G401 (cell line): Measurements from ENCODE around the gene ARAP1. TPM values are rescaled to one million over a fixed set of nuclear protein-coding genes. Genes with fewer than 3 reads are reported as not detected.

Experiments
- DNase-seq: peaks from one replicate; pipeline ENCODE4 v3.0.0-alpha.2; 2015; ENCODE audit warnings: low spot score
- in situ Hi-C: cut with HindIII; loops from 2 replicates; pipeline ENCODE4 v1.10.0; 2016; ENCODE audit warnings: low sequenced_read_pairs, mixed read lengths
- total RNA-seq: library from RNA; depleted of rRNA; stranded (reverse); fragments of >200 nt; shearing (Covaris generic); gene quantifications from 2 replicates; pipeline ENCODE4 v1.2.3, GENCODE V29; 2014

ARAP1 gene
- total RNA-seq, 1 experiment from 2014 or later = 89.9 TPM

DNA sequence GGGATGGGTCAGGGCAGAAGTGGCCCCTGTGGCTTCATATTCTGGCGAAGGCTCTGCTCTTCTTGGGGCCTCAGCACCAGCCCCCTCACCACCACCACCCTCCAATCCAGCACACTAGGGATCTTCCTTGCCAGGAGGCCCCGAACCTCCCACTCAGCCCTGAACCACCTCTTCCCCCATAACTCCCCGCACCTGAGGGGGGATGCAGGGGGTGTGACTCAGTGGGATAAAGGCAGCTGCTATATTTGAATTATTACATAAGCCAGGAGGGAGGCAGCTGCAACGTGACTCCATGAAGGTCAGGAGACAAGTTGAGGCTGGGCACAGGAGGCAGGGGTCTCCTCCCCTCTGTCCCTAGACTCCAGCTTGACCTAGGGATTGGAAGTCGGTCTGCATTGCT, 72.3 kb downstream of the ARAP1 start:
- no peak for DNase-seq
- in situ Hi-C loops = no loop called here

DNA sequence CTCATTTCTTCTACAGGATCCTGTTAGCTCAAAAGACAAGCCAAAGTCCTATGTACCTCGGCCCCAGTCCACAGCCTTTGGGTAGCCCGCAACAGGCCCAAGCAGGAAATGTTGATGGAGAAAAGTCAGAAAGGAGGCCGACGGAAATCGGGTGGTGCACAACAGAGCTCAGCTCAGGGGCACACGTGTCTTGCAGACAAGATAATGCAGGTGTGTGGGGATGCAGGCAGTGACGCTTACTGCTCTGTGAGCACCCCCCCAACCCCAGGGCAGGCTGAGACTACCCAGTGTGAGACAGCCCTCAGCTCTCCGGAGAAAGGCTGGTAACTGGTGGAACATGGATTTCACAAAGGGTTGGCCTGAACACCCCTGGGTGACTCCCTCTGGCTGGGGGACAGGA, 73.7 kb downstream of the ARAP1 start:
- no peak for DNase-seq
- in situ Hi-C loops = no loop called here

DNA sequence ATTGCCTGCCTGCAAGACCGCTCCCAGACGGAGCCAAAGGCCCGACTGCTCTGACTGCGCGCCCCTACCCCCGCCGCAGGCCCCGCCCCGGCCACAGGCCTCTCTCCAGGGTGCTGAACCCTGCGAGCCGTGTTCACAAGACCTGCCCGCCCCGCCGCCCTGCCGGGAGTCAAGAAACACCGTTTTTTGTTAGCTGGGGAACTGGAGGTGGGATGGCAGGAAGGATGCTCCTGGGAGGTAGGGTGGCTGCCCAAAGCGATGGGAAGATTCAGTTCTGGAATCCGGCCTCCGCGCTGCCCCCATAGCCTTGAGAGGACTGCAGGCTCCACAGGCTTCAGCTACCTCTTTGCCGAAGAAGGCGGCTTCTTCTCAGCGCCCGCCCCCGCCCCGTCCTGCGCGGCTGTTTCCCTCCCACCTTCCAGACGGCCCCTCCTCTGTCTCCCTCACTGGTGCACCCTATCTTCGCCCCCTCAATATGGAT, 75.3 kb downstream of the ARAP1 start:
- no peak for DNase-seq
- in situ Hi-C loops = no loop called here

DNA sequence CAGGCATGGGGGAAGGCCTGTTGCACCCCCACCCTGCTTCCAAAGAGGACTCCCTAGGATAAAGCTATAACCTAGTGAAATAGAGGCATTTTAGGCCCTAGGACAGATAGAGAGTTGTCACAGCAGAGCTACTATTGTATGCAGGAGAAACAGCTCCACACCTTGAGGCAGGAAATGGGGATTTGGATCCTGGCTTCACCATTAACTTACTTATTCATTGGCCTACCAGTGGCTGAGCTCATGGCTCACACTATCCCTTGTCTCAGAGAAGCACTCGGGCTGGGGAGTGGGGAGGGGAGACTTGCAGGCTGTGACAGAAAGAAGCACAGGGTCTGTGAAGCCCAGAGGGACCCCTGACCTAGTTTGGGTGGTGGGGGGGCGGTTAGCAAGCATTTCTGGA, 77.0 kb downstream of the ARAP1 start:
- no peak for DNase-seq
- in situ Hi-C loops = no loop called here

DNA sequence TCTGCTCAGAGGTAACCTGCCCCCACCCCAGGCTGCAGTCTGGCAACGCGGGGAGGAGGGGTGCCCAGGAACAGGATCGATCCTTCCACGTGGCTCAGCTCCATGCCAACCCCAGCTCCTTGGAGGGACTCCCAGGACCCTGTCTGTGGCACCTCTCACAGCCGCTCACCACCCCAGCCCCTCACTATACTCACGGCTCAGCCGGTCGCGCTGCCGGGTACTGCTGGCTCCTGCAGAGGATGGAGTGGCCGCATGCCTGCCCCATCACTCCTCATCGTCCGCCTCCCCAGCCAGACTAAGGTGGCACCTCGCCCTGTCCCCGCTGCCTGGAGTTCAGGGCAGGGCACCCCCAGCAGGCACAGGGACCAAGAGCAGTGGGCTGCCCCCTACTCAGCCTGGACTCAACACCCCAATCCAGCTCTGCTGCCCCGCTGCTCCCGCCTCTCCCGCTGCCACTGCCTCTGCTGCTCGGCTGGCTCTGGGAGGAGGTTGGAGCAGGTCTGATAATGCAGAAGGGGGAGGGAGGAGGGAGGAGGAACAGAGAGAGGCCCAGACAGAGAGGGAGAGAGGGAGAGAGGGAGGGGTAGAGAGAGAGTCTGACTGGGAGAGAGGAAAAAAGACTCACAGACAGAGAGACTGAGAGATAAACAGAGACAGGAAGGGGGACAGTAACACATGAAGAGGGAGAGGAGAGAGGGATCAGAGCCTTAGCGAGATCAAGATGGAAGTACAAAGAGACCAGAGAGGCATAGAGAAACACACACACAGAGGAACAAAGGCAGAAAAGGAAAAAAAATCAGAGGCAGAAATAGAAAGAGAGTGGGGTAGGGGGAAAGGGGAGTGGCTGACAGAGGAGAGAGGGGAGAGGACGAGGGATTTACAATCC, 78.0 kb downstream of the ARAP1 start, which contains the start of gene PDE2A:
TSS of gene PDE2A (minus strand) at position 480 of the 886 bp plus-strand sequence. CDS start at position 265, 215 bp downstream.
- no peak for DNase-seq
- in situ Hi-C loops = no loop called here

DNA sequence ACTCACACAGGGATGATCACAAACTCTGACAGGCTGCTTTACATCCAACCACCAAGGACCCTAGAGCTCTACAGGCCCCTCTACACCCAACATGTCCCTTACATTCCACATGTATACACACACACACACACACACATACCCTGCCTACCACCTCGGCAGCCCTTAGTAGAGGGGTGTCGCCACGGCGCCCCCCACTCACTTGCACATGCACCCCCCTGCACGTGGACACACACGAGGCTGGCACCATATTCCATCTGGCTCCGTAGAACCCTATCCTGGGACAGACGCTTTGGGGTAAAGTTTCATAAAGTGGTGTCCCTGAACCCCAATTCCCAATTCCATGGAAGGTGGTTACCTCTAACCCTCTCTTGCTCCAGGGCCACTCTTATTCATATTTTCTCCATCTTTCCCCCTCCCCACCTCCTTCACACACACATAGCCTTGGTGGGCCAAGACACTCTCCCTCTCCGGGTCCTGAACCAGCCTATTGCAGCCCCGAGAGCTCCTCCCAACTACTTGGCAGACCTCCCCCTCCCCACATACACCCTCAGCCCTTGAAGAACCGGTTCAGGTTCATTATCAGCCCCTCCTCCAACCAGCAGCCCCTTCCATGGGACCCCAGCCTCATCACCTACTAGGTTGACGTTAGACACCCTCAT, 78.8 kb downstream of the ARAP1 start:
- in situ Hi-C loops = no loop called here

DNA sequence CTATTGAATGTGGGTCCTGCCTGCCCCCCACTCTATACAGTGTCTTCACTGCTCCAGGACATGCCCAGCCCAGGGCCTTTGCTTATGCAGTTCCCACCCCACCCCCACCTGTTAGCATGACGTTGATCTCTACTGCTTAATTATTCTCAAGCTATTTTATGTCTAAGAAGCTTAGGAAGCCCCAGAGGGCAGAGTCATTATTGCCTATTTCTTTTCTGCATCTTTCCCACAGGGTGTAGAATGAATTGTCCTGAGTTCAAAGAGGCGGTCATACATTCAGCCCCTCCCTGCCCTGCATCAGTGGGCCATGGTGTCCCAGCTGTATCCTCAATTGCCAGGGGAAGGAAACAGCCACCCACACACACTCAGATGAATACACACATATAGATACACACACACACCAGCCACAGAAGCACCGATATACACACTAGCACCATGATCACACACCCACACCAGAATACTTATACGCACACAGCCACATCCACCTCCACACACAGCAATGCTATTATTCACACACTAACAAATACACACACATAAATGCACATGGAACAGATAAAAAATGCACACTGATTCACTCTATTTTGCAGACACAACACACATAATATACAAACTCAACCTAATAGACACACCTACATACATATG, 79.5 kb downstream of the ARAP1 start:
- DNase-seq = no peak
- in situ Hi-C loops = no loop called here

More for the DNA sequence above, 78.8 kb downstream of the ARAP1 start:
- DNase-seq = no peak

DNA sequence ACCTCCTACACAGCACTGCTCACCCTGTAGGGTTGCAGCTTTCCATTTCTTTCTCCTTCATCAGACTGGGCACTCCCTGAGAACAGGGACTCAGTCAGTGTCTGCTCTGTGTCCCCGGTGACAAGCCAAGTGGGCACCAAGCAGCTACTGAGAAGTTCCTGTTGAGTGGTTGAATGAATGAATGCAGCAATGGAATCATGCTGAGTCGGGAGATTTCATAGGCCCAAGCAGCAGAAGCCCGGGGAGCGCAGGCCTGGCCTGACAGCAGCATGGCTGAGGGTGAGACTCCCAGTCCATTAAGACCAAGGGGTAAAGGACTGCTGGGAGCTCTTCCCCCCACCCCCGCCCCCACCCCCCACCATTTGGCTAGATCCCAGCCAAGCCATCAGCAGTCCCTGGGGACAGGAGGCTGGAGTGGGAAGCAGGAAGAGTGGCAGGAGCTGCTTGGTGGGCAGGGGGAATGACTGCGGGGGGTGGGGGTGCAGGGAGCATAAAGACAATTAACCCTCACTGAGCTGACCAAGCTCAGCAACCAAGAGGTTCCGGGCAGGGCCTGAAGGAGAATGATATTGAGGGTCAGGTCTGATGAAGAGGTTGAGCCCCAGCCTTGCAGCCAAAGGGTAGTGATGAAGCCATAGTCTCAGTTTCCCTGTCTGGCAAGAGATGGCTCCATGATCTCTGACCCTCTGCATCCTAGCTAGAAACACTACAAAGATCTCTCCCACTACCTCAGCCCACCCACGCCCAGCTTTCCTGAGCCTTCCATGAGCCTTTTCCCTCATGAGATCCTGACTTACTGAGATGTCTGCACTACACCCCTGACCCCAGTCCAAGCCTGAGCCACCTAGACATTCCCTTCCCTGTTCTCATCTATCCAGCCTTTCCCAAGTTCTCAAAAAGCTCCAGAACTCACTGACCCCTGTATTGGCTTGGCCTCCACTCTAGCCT, 80.8 kb downstream of the ARAP1 start:
- in situ Hi-C loops = no loop called here
- DNase-seq = no peak

DNA sequence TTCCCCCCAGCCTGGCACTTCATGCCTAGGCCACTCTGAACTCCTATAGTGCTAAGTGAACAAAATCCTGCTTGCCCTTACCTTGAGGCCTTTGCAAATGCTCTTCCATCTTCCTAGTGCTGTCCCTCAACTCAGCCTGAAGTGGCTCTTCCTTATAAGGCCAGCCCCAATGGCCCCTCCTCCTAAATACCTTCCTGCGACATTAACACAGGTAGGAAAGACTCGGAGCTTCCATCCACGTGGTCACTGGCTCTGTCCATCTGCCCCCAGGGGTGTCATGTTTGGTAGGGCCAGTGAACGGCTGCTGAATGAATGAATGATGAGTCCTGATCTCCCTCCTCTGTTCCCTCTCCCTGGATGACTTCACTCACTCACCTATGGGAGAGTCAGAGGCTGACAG, 82.2 kb downstream of the ARAP1 start:
- no peak for DNase-seq
- in situ Hi-C loops = no loop called here

DNA sequence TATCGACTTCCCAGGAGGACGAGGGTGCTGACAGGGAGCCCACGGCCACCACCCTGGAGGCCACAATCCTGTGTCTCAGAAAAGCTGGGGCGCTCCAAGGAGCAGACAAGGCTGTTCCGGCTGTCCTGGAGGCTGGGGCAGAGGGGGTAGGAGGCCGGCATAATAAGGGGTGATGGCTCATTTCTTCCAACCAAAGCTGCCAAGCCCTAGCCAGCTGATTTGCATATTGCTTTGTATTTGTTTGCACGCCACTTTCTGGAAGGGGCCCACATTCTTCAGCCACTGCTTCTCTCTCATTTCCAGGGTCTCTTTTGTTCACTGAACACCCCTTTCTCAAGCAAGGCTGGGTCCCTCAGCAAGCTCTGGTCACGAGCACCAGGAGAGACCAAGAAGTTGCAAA, 82.7 kb downstream of the ARAP1 start:
- in situ Hi-C loops = no loop called here

DNA sequence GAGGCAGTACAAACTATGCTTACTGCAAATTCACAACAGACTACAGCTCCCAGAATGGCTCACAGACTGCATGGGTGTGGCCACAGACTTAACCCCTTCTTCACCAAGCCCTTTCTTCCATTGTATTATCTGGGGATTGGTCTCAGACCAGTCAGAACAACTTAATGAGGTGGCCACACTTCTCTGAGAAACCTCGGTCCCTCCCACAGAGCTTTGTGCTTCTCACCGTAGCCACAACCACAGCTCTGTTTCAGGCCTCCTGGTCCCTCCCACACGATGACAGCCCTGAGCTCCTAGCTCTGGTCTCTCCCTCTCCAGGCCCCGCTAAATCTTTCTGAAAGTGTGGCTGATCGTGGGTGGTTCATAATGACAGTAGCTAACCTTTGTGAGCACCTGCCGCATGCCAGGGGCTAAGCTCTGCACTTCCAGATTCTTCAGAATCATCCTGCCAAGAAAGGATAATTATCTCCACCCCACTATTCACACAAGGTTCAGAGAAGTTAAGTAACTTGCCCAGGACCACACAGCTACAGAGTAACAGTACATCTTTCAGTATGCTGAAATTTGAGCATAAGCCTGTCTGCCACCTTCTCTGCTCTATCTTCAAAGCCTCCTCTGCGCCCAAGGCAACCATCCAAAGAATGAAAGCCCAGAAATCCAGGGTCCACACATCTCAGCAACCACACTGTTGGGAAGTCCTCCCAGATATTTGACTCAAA, 83.4 kb downstream of the ARAP1 start:
- no peak for DNase-seq
- in situ Hi-C loops = no loop called here

More for the DNA sequence above, 82.7 kb downstream of the ARAP1 start:
- no peak for DNase-seq

DNA sequence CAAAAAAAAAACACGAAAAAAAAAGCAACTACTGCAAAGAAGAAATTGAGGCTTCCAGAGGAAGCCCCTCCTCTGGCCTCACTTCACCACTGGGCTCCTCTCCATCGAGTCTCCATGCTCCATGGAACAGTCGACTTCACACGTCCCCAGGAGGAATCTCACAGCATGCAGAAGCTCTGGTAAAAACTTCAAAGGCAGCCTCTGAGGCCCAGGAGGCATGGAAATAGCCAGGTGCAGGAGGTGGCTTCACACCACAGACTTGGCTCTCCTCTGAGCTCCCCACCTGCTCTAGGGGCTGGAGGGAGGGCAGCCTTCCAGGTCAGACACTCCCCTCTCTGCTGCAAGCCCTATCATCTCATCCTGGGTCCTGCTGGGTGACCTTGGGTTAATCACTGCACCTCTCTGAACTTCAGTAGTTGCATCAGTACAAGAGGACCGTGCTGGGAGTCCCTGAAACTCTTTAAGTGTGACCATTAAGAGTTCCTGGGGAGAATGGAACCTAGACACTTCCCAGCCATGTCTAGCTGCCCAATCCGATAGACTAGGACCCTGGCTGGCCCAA, 86.2 kb downstream of the ARAP1 start:
- in situ Hi-C loops = no loop called here

DNA sequence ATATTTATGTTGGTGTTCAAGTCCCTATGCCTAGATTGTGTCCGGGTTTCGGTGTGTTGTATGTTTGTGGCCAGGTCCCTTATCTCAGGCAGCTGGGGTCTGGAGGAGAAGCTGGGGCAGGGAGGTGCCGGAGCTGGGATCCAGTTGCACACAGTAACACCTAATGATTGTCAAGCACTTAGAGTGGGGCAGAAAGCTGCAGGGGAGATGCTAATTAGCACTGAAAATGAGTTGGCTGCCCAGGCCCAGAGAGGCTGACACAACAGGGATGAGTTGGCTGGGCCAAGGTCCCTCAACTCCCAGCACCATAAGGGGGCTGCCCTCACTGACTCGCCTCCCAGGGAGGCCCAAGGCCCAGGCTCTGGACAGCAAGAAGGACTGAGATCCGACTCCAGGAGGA, 90.2 kb downstream of the ARAP1 start:
- DNase-seq = no peak
- in situ Hi-C loops = no loop called here

More for the DNA sequence above, 86.2 kb downstream of the ARAP1 start:
- DNase-seq = no peak

DNA sequence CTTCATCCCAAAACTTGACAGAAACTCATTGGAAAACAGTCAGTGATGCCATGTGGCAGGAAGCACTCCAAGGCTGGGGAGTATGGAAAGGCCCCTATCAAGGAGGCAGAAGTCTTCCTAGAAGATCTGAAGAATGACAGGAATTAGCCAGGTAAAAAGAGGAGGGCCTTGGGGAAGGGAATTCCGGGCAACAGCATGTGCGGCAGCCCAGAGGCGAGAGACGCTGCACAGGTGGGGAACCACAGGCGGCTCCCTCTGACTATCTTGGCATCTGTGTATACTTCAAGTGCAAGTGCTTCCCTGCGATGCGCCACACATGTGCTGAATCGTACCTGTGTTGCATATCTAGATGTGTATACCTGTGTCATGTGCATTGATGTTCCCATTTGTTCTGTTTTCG, 90.7 kb downstream of the ARAP1 start:
- DNase-seq = no peak
- in situ Hi-C loops = no loop called here

DNA sequence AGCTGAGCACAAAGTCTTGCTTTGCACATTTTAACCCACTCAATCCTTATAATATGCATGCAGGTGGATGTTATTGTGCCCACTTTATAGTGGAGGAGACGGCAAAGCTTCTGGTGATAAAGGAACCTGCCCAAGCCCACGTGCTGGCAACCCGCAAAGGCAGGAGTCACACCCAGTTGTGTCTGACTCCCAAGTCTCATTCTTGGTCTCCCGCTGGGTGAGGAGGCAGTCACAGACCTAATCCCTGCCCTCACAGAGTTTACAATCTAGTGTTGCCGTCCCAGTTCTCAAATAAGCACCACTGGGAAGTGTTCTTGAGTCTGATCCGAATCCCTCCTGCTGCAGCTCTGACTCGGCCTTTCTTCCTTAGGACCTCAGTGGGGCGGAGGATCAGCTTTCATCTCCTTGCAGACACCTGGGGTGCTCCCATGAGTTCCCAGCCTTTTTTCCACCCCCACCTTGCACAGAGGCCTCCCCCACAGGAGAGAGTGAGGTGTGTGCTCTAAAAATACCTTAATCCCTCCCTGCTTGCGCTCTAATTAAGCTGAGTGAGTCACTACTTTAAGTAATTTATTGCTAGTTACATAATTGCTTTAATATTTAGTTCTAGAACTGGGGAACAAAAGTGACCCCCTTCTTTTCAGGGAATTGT, 93.1 kb downstream of the ARAP1 start:
- DNase-seq = no peak
- in situ Hi-C loops = loop anchor here (10.0 kb wide), 2 partner anchors 96 to 114 kb away; partner anchors contain the start of gene ARAP1

DNA sequence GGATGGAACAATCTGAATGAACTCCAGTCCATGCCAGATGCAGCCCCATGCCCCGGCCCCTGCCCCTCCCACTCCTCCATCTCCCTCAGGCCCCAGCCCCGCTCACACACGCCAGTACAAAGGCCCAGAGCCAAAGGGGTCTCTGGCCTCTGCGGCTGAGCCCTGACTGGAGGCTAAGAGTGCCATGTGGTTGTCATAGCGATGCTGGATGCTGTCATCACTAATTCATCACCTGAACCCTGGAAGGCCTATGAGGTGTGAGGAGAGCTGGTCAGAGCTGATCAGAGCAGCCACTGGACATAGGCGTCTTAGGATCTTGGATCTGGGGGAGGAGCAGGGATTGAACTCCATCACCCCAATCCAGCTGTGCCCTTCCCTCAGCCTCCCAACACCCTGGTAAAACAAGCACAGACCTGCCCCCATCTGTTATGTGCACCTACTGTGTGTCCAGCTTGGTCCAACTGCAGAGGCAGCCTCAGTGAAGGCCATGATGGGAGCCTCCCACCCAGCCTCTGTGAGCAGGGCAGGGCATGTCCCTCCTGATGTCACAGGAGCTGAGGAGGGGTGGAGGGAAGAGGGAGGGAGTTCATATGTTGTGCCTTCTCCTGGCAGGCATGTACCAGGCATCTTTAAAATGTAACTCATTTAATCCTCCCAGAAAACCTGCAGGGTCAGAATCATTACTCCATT, 94.7 kb downstream of the ARAP1 start:
- DNase-seq = no peak

More for the DNA sequence above, 94.7 kb downstream of the ARAP1 start:
- in situ Hi-C loops = loop anchor here (10.0 kb wide), 2 partner anchors 97 to 113 kb away; partner anchors contain the start of gene ARAP1
